GM12873 (cell line): ENCODE data around the gene FSTL5.

Experiments used
- TF ChIP-seq, protein P1 (sequence below): IDR thresholded peaks from 2 replicates; pipeline ENCODE4 v1.5.1; 2012; ENCODE audit warnings: low read depth, mild to moderate bottlenecking, moderate library complexity, low read length, control low read depth; ENCODE audit not compliant: insufficient read depth; ENCODE audit errors: missing control alignments

FSTL5 gene

DNA sequence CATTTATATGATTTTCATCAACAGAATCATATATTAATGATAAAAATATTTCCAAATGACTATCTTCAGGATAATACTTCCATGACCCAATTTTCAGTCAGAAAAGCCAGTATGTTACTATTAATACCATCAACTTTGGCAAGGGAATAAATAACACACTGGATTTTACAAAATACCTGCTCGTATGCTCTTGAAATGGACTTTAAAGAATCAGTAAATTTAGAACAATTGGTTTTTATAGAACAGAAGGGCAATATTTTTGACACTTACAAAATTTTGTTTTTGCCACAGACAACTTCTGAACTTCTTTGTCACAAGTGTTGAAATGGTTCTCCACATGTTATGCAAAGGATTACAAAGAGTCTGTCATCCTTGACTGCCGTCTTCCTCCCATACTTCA, 700.4 kb downstream of the FSTL5 start:
- TF ChIP-seq, protein P1, sequence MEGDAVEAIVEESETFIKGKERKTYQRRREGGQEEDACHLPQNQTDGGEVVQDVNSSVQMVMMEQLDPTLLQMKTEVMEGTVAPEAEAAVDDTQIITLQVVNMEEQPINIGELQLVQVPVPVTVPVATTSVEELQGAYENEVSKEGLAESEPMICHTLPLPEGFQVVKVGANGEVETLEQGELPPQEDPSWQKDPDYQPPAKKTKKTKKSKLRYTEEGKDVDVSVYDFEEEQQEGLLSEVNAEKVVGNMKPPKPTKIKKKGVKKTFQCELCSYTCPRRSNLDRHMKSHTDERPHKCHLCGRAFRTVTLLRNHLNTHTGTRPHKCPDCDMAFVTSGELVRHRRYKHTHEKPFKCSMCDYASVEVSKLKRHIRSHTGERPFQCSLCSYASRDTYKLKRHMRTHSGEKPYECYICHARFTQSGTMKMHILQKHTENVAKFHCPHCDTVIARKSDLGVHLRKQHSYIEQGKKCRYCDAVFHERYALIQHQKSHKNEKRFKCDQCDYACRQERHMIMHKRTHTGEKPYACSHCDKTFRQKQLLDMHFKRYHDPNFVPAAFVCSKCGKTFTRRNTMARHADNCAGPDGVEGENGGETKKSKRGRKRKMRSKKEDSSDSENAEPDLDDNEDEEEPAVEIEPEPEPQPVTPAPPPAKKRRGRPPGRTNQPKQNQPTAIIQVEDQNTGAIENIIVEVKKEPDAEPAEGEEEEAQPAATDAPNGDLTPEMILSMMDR = no peak

DNA sequence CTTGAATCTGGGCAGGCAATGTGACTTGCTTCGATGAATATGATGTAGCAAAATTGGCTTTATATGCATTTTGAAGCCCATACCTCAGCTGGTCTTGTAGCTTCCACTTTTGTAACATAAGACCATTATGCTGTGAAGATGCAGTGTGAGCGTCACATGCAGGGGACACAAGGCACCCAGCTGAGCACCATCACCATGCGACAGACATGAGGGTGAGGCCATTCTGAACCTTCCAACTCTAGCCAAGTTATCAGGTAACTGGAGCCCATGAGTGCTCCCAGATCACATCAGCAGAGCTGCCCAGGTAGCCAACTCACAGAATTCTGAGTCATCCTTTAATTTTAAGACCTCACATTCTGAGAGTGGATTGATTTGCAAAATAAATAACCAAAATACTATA, 705.9 kb downstream of the FSTL5 start:
- TF ChIP-seq, protein P1 = no peak

DNA sequence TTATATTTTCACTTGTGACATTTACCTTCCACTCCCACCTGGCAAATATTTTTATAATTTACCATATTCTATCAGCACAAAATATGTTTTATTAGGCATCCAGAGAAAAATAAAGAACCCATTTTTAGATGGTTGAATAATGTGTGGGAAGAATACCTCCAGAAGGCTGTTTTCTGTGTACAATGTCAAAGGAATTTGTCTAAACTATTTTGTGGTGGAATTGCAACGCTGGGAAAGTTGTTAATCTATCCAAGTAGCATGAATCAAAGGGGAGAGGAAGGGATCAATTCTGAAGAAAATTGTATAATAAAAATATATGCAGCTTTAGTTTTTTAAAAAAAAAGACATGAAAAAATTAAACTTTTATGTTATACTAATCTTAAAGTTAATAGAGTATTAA, 706.5 kb downstream of the FSTL5 start:
- TF ChIP-seq, protein P1 = no peak

DNA sequence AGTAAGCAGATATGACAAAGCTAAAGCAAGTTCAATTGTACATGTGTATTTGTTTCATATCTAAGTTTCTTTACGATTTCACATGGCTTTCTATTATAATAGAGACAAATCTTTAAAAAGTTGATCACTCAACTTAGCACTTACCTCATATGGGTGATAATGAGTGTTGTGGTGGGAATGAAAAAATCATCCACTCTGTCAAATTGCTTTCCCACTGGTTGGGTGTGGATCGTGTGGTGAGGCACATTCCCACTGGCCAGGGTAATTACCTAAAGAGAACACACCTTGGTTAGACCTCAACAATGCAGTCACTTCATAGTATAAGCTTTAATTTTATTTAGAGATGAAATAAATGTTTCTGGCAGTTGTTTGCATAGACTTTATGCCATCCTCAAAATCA, 708.9 kb downstream of the FSTL5 start:
- TF ChIP-seq, protein P1 = no peak

DNA sequence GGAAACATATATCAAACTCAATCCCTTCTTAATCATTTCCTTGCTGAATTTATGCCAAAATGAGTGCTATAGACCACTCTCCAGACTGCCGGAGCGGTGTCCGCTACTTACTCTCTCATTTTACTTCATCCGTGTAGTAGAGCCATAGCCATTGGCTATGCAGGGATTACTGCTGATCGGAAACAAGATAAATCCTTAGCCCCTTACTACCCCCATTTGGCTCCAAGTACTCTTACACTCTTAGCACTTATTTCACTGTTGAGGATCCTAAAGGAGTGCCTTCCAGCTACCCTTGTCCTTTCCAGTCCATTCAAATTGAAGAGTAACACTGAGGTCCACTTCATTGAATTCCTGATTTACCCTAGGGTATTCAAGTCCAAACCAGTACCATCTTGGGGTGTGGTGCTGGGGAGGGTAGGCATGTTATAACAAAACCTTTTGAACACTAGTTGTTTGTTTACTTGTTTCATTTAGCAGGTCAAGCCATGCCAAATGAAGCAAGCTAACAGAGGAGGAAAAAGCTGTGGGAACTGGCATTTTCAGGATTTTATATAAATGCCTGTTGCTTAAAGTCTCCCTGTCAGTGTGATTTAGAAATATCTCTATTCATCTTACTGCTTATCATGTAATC, 715.1 kb downstream of the FSTL5 start:
- TF ChIP-seq, protein P1 = no peak

DNA sequence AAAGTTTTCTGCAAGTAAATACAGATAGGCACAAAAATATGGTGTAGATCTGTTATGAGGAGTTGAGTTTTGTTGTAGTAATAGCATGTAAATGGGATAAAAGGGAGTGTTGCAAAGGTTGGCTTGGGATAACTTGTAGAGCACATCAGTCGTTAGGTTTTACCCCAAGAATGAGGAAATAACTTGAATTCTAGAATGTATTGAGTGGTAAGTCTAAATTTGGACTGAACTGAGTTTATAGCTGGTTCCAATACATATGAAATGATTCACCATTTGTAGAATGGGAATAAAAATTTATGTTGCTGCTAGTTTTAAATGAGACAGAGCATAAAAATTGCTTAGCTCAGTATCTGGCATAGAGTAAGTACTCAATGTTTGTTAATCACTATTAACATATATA, 719.2 kb downstream of the FSTL5 start:
- TF ChIP-seq, protein P1 = no peak

DNA sequence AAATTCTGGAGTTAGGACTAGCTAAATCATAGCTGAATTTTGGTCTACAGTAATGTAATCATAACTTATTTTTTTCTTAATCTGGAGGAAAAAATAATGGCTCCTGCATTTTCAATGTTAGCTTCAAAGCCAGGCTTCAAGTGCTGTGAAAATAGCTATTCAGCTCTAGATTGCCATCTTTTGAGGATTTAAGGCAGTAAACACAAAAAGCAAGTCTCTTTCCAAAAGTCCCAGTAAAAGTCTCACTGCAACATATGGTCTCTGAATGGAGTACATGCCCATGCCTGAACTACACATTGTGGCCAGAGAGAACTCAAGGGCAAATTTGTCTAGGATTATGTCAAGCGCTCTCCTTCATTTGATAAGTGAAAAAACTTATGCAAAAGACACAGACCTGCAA, 720.9 kb downstream of the FSTL5 start:
- TF ChIP-seq, protein P1 = no peak
